Measurements from ENCODE around the gene LEFTY1.

The LEFTY1 gene

DNA sequence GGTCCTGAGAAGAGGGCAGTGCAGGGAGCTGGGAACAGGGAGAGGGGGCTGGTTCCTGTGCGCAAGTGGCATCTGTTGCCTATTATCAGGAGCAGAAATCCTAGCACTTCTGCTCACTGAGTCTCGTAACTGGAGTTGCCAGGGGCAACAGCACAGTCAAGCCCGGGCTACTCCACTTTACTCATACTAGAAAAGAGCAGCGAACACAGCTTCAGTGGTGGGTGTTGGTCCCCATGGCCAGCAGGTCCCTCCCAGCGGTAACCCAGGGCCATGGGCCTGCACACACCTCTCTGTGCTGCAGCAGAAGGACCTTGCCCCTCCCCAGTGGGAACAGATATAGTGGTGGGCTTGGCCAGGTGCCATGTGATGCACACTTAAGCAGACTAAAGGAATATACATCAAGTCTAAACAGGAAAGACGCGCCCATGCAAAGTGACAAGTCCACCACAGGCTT, 26.6 kb upstream of the LEFTY1 start:
- FAIRE-seq = no peak

DNA sequence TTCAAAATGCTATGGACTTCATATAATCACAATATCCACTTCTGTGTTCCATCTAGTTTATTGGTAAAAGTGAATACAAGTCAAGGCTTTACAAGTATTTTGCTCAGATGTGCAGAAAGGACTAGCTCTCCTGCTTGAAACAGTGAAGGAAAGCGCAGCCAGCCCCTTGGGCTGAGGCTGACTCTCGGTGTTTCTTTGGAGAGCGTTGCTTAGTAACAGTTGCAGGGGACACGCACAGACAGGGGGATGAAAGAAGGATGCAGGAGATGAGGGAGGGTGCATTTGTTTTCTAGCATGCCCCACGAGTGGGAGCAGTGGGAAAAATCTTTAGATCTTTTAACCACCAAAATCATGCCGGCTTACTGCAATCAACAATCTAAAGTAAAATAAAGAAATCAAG, 26.0 kb upstream of the LEFTY1 start:
- FAIRE-seq = no peak

DNA sequence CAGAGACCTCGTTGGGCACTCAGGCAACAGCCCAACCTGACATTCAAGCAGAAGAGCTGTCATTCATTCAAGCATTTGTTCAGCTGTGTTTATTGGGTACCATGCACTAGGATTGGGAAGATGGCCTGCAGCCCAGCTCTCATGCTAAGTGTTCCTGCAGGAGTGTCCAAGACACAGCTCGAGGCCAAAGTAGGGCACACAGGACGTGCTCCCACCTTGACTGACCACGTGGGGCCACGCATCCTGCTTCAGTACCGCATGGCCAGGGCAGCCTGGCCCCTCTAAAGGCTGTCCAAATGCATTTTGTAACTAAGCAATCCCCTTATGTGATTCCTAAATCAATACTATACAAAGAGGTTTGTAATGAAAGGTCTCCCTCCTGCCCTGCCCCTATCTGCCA, 25.4 kb upstream of the LEFTY1 start:
- no peak for FAIRE-seq

DNA sequence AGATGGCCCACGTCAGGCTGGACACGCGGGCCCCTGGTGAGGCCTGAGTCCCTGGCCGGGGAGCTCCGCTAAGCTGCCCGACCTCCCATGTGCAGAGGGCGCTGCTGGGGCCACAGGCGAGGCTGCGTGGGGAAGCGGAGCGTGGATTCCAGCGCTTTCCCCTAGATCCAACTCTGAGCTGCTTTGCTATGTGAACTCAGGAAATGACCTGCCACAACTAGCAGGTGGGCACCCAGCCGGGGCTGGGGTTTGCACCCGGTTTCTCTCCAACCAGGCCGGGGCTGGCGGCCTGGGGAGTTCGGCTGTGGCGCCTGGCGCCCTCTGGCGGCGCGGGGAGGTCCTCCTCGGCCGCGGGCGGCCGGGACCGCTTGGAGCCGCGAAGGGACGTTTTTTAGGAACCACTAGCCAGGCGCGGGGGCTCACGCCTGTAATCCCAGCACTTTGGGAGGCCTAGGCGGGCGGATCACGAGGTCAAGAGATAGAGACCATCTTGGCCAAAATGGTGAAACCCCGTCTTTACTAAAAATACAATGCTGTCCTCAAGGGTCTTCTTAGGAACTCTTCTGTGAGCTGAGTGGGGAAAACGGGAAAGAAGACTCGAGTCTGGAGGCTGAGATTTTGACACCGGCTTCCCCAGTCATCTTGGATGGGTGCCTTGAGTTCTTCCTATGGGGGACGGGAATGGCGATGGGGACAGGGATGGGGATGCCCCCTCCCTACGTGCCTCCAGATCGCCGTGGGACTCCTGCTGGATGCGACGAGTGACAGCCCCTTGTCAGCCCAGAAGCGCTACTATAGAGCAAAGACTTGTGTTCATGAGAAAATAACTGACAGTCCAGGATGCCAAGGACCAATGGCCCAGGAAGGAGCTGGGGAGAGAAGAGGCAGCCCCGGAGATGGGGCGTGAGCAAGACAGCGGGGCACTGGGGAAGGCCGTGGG, 22.5 kb upstream of the LEFTY1 start:
- FAIRE-seq = no peak

GRCh38 chr1:225909477-225909876, 20.5 kb upstream of the LEFTY1 start:
- FAIRE-seq = no peak

DNA sequence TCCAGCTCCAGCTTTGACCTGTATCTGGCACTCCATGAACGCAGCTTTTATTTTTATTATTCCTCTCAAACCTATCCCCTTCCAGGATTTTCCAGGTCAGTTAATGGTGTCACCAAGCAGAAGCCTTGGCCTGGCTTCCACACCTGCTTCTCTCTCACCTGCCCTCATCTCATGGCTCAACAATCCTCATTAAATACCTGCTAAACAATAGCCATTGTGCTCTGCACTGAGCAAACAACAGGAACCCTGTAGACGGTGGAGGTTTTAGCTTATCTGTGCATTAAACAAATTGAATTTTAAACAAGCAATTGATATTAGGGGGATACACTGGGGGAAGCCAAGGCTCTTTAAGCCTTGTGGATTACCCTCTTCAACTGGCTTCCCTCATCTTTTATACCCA, 19.8 kb upstream of the LEFTY1 start:
- FAIRE-seq = no peak

DNA sequence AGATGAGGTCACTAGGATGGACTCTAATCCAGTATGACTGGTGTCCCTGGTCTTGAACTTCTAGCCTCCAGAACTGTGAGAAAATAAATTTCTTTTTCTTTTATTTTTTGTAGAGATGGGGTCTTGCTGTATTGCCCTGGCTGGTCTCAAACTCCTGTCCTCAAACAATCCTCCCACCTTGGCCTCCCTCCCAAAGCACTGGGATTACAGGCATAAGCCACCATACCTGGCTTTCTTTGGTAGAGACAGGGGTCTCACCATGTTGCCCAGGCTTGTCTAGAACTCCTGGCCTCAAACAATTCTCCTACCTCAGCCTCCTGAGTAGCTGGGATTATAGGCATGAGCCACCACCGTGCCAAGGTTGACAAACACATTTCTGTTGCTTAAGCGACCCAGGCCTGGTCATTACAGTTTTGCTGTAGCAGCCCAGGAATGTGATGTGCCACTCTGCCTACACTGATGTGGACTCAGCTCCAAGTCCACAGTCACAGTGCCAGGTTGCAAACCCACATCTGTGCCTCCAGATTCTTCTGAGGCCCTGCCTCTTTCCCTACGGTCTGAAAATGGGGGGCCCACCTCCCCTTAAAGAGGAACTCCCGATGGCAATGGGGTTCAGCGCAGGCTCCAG, 19.2 kb upstream of the LEFTY1 start:
- FAIRE-seq = no peak

- FAIRE-seq = no peak
Observed at GRCh38 chr1:225907341-225907740, 18.4 kb upstream of the LEFTY1 start.

GRCh38 chr1:225906467-225906866, 17.5 kb upstream of the LEFTY1 start:
- FAIRE-seq = no peak

GRCh38 chr1:225903623-225904022, 14.7 kb upstream of the LEFTY1 start:
- no peak for FAIRE-seq

DNA sequence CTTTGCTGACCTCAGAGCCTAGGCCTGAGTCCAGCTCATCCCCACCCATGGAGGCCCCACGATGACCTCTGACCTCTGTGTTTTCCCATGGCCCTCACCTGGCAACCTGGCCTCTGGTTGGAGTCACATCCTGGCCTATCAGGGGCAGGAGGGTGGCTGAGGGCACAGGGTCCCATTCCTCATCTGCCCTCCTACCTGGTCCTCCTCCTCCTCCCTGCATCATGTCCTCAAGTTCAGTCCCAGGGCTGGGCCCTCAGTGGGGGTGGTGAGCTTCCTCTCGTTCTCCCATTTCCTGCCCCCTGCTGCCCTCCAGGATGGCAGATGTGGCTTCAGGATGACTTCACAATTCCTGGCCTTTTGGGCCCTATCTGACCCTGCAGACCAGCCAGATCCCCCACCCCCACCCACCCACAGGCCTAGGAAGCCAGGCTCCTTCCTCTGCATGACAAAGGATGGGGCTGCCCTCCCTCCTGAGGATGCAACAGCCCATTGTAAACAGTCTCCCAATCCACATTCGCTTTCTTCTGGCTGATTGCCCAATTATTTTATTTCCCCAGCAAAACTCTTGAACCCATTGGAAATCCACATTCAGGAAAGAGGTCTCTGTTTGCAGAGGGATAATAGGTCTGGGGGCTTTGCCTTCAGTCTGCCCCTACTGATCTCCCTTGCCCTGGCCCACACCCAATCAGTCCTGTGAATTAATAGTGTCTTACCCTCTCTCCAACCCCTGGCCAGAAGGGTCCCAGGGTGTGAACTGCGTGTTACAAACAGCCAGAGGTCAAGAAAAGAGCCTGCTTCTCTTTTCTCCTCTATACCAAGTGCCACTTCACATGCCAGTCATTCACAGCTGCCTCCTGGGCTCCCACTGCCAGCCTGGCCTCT, 10.3 kb upstream of the LEFTY1 start:
- no peak for FAIRE-seq

DNA sequence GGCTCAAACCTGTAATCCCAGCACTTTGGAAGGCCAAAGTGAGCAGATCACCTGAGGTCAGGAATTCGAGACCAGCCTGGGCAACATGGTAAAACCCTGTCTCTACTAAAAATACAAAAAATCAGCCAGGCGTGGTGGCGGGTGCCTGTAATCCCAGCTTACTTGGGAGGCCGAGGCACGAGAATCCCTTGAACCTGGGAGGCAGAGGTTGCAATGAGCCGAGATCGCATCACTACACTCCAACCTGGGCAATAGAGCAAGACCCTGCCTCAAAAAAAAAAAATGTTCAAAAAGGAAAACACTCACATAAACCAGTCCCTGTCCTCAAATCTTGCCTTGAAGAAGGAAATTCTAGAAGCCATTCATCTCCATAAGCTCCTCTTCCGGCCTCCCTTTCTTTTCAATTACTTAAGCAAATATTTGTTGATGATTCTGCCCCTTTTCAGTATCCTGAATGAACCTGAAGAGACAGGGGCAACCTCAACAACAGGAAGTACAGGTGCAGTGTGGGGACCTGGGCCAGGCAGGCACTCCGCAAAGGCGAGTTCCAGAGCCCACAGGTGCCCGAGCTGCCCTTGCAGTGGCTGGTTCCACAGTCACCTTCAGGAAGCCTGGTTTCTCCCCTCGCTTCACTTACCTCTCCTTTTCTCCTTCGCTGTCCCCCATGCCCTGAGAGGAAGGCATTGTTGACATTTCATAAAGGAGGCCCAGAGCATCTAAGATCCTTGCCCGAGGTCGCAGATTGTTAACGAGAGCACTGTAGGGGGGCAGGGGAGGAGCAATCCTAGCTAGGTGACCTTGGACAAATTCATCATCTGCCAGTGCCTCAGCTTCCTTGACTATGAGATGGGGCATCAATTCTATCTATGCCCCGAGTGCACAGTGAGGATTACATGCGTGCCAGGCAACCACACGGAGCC, 8.9 kb upstream of the LEFTY1 start:
- no peak for FAIRE-seq

- no peak for FAIRE-seq
Observed at GRCh38 chr1:225896937-225897549, 8.1 kb upstream of the LEFTY1 start.

- FAIRE-seq = no peak
Observed at GRCh38 chr1:225896494-225896893, 7.5 kb upstream of the LEFTY1 start.

DNA sequence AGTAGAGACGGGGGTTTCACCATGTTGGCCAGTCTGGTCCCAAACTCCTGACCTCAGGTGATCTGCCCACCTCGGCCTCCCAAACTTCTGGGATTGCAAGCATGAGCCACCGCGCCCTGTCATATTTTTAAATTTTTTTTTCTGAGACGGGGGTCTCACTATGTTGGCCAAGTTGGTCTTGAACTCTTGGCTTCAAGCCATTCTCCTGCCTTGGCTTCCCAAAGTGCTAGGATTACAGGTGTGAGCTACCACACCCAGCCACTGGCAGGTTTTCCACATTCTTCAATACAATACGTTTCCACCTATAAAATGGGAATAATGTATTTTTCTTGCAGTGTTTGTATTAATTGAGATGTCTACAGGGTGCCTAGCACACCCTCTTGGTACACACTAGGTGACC, 3.4 kb upstream of the LEFTY1 start:
- FAIRE-seq = no peak

- FAIRE-seq = no peak
Observed at GRCh38 chr1:225891229-225891972, 2.5 kb upstream of the LEFTY1 start.

DNA sequence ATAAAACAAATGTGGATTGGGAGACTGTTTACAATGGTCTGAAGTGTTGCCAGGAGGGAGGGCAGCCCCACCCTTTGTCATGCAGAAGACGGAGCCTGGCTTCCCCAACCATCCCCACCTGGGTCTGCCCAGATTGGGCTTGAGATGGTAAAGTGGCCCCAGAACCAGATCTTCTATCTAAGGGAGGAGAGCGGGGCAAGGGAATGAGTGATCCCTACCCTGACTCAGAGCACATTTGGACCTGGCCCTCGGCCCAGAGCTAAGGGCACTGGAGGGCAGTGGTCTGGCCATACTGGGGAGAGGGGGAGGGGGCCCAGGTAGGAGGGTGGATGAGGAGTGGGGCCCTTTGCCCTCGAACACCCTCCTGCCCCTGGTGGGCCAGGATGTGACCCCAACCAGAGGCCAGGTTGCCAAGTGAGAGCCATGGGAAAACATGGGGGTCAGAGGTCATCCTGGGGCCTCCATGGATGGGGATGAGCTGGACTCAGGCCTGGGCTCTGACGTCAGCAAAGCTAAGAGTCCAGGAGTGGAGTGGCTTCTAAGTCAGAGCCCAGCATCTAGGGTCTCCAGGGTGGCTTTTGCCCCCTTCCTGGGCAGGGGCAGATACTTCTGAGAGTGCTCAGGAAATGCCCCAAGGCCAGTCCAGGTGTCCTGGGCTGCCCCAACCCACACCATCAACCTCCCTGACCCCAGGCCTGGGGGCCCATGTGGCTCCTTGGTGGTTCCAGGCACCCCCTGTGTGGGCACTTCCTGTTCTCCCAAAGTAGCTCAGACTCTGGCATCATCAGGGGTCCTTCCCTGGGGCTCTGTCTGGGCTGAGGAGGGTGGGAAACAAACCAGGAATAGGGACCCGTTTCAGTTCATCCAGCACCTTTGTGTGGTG, 1.6 kb upstream of the LEFTY1 start:
- no peak for FAIRE-seq

- no peak for FAIRE-seq
Observed at GRCh38 chr1:225889743-225890142, 797 bp upstream of the LEFTY1 start.

- FAIRE-seq = no peak
Observed at GRCh38 chr1:225888289-225888897, 553 bp downstream of the LEFTY1 start.
